RCC 7860 (cell line): ENCODE data around the gene ADAM11.
"Not testable (repeated sequence)": the region's sequence is repeated elsewhere in the genome, so short reads cannot be mapped to it uniquely, and the experiment has no call there.

Source experiments
- DNase-seq: peaks from one replicate; pipeline ENCODE4 v3.0.0-alpha.2; 2015; ENCODE audit warnings: low spot score
- FAIRE-seq: peaks from 2 replicates; lab custom pipeline; 2012; peaks lifted over from hg19 to GRCh38; lab: Jason Lieb, UNC

ADAM11 gene

GRCh38 chr17:44758414-44759085 is at the start of gene ADAM11:
Gene ADAM11 (plus strand): TSS chr17:44758988. CDS start chr17:44759200, 212 bp downstream.
- DNase-seq = no peak

GRCh38 chr17:44719444-44719843 is 39.3 kb upstream of the ADAM11 start:
- DNase-seq (no peak), FAIRE-seq (no peak)

More at GRCh38 chr17:44758414-44759085, at the start of gene ADAM11:
- FAIRE-seq = no peak

GRCh38 chr17:44722254-44722653 is 36.5 kb upstream of the ADAM11 start:
- no peak for FAIRE-seq
- no peak for DNase-seq

GRCh38 chr17:44726121-44726520 is 32.7 kb upstream of the ADAM11 start:
- DNase-seq, FAIRE-seq: not testable (repeated sequence)

GRCh38 chr17:44733753-44734152 is 25.0 kb upstream of the ADAM11 start:
- DNase-seq = no peak

GRCh38 chr17:44734272-44734671 is 24.5 kb upstream of the ADAM11 start:
- DNase-seq = no peak
- no peak for FAIRE-seq

More at GRCh38 chr17:44733753-44734152, 25.0 kb upstream of the ADAM11 start:
- FAIRE-seq = no peak

- FAIRE-seq (no peak), DNase-seq (no peak)
Observed at GRCh38 chr17:44736551-44737240, 22.1 kb upstream of the ADAM11 start.

GRCh38 chr17:44738214-44738906 is 20.4 kb upstream of the ADAM11 start:
- DNase-seq (peak; percentile 65), FAIRE-seq (peak; percentile 81)

- FAIRE-seq (no peak), DNase-seq (no peak)
Observed at GRCh38 chr17:44741316-44741715, 17.5 kb upstream of the ADAM11 start.

- no peak for FAIRE-seq
- no peak for DNase-seq
Observed at GRCh38 chr17:44745301-44745700, 13.5 kb upstream of the ADAM11 start.

- not testable (repeated sequence) for FAIRE-seq
Observed at GRCh38 chr17:44745738-44746137, 13.1 kb upstream of the ADAM11 start.

GRCh38 chr17:44747566-44747965 is 11.2 kb upstream of the ADAM11 start:
- FAIRE-seq (no peak), DNase-seq (no peak)

More at GRCh38 chr17:44745738-44746137, 13.1 kb upstream of the ADAM11 start:
- DNase-seq = not testable (repeated sequence)

GRCh38 chr17:44749076-44749979 is 9.5 kb upstream of the ADAM11 start:
- no peak for FAIRE-seq
- DNase-seq = no peak

- FAIRE-seq = no peak
Observed at GRCh38 chr17:44749980-44750318, 8.8 kb upstream of the ADAM11 start.

GRCh38 chr17:44751331-44751730 is 7.5 kb upstream of the ADAM11 start:
- FAIRE-seq = no peak

More at GRCh38 chr17:44749980-44750318, 8.8 kb upstream of the ADAM11 start:
- no peak for DNase-seq

GRCh38 chr17:44751806-44752205 is 7.0 kb upstream of the ADAM11 start:
- no peak for FAIRE-seq
- no peak for DNase-seq

More at GRCh38 chr17:44751331-44751730, 7.5 kb upstream of the ADAM11 start:
- DNase-seq = no peak

- DNase-seq = no peak
- FAIRE-seq = no peak
Observed at GRCh38 chr17:44752953-44753861, 5.6 kb upstream of the ADAM11 start.

GRCh38 chr17:44754276-44754675 is 4.5 kb upstream of the ADAM11 start:
- no peak for FAIRE-seq

GRCh38 chr17:44755180-44755579 is 3.6 kb upstream of the ADAM11 start:
- not testable (repeated sequence) for DNase-seq, FAIRE-seq

More at GRCh38 chr17:44754276-44754675, 4.5 kb upstream of the ADAM11 start:
- no peak for DNase-seq
